Hematopoietic multipotent progenitor cell treated with erythropoietin and hydrocortisone succinate and interleukin-3 and kit ligand, for 8 days (in vitro differentiated cells): ENCODE results near the gene FCMR.

Experiments used
- DNase-seq: peaks from one replicate; pipeline ENCODE4 v3.0.0-alpha.2; 2015

Gene FCMR

GRCh38 chr1:206921772-206922265 lies at the start of gene FCMR:
Gene FCMR (minus strand): TSS chr1:206921941. CDS start chr1:206921854, 87 bp downstream.
- DNase-seq: no peak

GRCh38 chr1:206971029-206971655 lies 49.4 kb upstream of the FCMR start:
- DNase-seq: no peak

- no peak for DNase-seq
Observed at GRCh38 chr1:206970446-206970845, 48.7 kb upstream of the FCMR start, which contains the start of gene FCAMR. Gene FCAMR (minus strand): TSS chr1:206970460. CDS start chr1:206970125, 335 bp downstream.

- no peak for DNase-seq
Observed at GRCh38 chr1:206969090-206969489, 47.3 kb upstream of the FCMR start.

GRCh38 chr1:206967096-206967849 lies 45.5 kb upstream of the FCMR start:
- no peak for DNase-seq

GRCh38 chr1:206965781-206966180 lies 44.0 kb upstream of the FCMR start:
- DNase-seq: no peak

GRCh38 chr1:206963740-206964139 lies 42.0 kb upstream of the FCMR start:
- no peak for DNase-seq

- DNase-seq: no peak
Observed at GRCh38 chr1:206963119-206963712, 41.5 kb upstream of the FCMR start.

- no peak for DNase-seq
Observed at GRCh38 chr1:206962272-206962671, 40.5 kb upstream of the FCMR start.

- DNase-seq: no peak
Observed at GRCh38 chr1:206961668-206962067, 39.9 kb upstream of the FCMR start.

GRCh38 chr1:206960676-206961386 lies 39.1 kb upstream of the FCMR start:
- DNase-seq: no peak

- no peak for DNase-seq
Observed at GRCh38 chr1:206958144-206958543, 36.4 kb upstream of the FCMR start.

- DNase-seq: no peak
Observed at GRCh38 chr1:206957639-206958038, 35.9 kb upstream of the FCMR start.

- DNase-seq: no peak
Observed at GRCh38 chr1:206955476-206956451, 34.0 kb upstream of the FCMR start.

- no peak for DNase-seq
Observed at GRCh38 chr1:206954459-206955342, 33.0 kb upstream of the FCMR start.

- DNase-seq: no peak
Observed at GRCh38 chr1:206953626-206954025, 31.9 kb upstream of the FCMR start.

- DNase-seq: no peak
Observed at GRCh38 chr1:206953126-206953525, 31.4 kb upstream of the FCMR start.

GRCh38 chr1:206952171-206952570 lies 30.4 kb upstream of the FCMR start:
- DNase-seq: no peak

- DNase-seq: no peak
Observed at GRCh38 chr1:206951318-206952100, 29.8 kb upstream of the FCMR start.

GRCh38 chr1:206949641-206950040 lies 27.9 kb upstream of the FCMR start:
- DNase-seq: no peak
